ENCODE results near the gene RAB30.

DNA sequence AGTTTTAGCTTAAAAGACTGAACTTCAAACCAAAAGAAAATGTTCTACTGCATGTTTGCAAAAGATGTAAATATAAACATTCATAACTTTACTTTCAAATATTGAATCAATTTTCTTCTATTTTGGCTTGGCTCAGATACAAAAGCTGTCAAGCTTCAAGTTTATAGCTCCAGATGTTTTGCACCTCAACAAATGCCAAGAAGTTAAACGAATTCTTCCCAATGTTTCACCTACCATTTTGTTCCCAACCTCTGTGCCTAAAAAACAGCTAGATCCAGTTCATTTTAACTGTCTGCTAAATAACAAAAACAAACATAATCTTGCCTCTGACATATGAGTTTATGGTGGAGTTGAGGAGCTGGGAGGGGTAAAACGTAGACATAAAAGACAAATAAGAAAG, 76.5 kb downstream of the RAB30 start:
- TF ChIP-seq CEBPB (IDR thresholded peaks at IDR 0.05) (no peak), TAF1 (IDR thresholded peaks at IDR 0.05; ENCODE audit: low read depth) (no peak), TCF12 (IDR thresholded peaks at IDR 0.05; ENCODE audit: low read depth) (no peak), TEAD4 (IDR thresholded peaks at IDR 0.05) (no peak), EP300 (IDR thresholded peaks at IDR 0.05; ENCODE audit: borderline replicate concordance) (no peak)
- TF ChIP-seq, protein P1, sequence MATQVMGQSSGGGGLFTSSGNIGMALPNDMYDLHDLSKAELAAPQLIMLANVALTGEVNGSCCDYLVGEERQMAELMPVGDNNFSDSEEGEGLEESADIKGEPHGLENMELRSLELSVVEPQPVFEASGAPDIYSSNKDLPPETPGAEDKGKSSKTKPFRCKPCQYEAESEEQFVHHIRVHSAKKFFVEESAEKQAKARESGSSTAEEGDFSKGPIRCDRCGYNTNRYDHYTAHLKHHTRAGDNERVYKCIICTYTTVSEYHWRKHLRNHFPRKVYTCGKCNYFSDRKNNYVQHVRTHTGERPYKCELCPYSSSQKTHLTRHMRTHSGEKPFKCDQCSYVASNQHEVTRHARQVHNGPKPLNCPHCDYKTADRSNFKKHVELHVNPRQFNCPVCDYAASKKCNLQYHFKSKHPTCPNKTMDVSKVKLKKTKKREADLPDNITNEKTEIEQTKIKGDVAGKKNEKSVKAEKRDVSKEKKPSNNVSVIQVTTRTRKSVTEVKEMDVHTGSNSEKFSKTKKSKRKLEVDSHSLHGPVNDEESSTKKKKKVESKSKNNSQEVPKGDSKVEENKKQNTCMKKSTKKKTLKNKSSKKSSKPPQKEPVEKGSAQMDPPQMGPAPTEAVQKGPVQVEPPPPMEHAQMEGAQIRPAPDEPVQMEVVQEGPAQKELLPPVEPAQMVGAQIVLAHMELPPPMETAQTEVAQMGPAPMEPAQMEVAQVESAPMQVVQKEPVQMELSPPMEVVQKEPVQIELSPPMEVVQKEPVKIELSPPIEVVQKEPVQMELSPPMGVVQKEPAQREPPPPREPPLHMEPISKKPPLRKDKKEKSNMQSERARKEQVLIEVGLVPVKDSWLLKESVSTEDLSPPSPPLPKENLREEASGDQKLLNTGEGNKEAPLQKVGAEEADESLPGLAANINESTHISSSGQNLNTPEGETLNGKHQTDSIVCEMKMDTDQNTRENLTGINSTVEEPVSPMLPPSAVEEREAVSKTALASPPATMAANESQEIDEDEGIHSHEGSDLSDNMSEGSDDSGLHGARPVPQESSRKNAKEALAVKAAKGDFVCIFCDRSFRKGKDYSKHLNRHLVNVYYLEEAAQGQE (IDR thresholded peaks at IDR 0.05; ENCODE audit: low read depth), result no peak

All from Ishikawa (cell line).